ENCODE results near the gene MAP2K3. TPM values are rescaled to one million over a fixed set of nuclear protein-coding genes. Genes with fewer than 3 reads are reported as not detected.

MAP2K3 gene
- total RNA-seq, 1 experiment from 2014 or later = 42.1 TPM

DNA sequence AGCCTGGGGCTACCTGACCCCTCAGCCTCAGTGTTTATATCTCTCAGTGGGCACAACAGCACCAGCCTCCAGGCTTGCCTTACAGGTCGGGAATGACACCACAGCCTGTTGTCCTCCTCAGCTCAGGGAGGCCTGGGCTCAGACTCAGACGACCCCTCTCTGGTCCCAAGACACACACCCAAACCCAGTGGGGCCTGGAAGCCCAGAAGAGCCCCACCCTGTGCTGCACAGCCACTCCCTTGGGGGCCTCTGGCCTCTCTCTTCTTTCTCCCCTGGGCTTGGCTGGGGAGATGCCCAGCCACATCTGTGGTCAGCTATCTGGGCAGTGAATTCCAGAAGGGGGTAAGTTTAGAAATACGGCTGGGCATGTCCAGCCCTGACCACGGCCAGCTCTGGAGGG is 33.7 kb upstream of the MAP2K3 start:
- H3K36me3 ChIP-seq = no peaks in the 10 kb centered on the region
- H3K27me3 ChIP-seq = no peaks in the 10 kb centered on the region
- no peak overlapping the region for H3K4me3 ChIP-seq
- no peak for DNase-seq
- H3K9me3 ChIP-seq = no peaks in the 10 kb centered on the region

DNA sequence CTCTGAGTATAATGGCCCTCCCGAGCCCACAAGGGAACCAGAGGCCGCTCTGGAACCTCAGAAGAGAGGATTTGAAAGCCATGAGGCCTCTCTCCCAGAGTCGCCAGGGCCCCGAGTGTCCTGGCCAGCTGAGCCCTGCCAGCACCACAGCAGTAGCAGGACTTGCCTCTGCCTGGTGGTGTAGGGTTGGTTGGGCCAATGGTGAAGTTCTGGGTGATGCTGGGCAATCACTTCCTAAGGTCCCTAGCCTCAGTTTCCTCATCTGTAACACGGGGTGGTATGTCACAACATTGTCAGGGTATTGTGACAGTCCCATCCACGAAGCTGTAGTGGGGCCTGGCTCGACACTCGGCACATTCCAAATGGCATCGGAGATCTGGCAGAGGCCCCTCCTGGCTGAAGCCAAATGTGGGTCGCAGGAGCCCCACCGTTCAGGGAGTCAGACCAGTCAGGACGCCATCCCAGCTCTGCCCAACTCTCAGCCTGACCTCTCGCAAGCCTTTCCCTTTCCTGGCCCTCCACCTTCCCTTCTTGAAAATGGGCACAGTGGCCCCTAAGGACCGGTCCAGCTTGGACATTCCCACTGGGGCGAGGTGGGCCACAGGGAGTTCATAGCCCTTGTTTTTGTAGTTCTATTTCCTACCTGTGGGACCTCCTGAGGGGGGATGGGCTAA is 33.0 kb upstream of the MAP2K3 start:
- Histone ChIP-seq H3K4me3 (no peak overlapping the region), H3K27me3 (no peaks in the 10 kb centered on the region), H3K9me3 (no peaks in the 10 kb centered on the region), H3K36me3 (no peaks in the 10 kb centered on the region)
- no peak for DNase-seq

GRCh38 chr17:21252289-21252795 is 32.2 kb upstream of the MAP2K3 start:
- Histone ChIP-seq H3K27me3 (no peaks in the 10 kb centered on the region), H3K36me3 (no peaks in the 10 kb centered on the region), H3K4me3 (no peak overlapping the region), H3K9me3 (no peaks in the 10 kb centered on the region)
- no peak for DNase-seq

- no peaks in the 10 kb centered on the region for H3K27me3 ChIP-seq
- H3K9me3 ChIP-seq = no peaks in the 10 kb centered on the region
- peak within 1 kb of the TSS; percentile 39 for H3K4me3 ChIP-seq
- H3K36me3 ChIP-seq = no peaks in the 10 kb centered on the region
- peak; percentile 37 for DNase-seq
These were observed 31.5 kb upstream of the MAP2K3 start, which contains the start of gene NATD1 for GRCh38 chr17:21252796-21253645. Gene NATD1 (minus strand): TSS chr17:21253410. CDS start chr17:21253264, 146 bp downstream.

- no peak for DNase-seq
- Histone ChIP-seq H3K27me3 (no peaks in the 10 kb centered on the region), H3K4me3 (peak overlapping the region; percentile 39), H3K36me3 (no peaks in the 10 kb centered on the region), H3K9me3 (no peaks in the 10 kb centered on the region)
These were observed 30.7 kb upstream of the MAP2K3 start for GRCh38 chr17:21253646-21254441.

- no peak for DNase-seq
- no peaks in the 10 kb centered on the region for H3K9me3 ChIP-seq
- H3K27me3 ChIP-seq = no peaks in the 10 kb centered on the region
- H3K36me3 ChIP-seq = no peaks in the 10 kb centered on the region
- H3K4me3 ChIP-seq = no peak overlapping the region
These were observed 25.9 kb upstream of the MAP2K3 start for GRCh38 chr17:21258593-21258992.

DNA sequence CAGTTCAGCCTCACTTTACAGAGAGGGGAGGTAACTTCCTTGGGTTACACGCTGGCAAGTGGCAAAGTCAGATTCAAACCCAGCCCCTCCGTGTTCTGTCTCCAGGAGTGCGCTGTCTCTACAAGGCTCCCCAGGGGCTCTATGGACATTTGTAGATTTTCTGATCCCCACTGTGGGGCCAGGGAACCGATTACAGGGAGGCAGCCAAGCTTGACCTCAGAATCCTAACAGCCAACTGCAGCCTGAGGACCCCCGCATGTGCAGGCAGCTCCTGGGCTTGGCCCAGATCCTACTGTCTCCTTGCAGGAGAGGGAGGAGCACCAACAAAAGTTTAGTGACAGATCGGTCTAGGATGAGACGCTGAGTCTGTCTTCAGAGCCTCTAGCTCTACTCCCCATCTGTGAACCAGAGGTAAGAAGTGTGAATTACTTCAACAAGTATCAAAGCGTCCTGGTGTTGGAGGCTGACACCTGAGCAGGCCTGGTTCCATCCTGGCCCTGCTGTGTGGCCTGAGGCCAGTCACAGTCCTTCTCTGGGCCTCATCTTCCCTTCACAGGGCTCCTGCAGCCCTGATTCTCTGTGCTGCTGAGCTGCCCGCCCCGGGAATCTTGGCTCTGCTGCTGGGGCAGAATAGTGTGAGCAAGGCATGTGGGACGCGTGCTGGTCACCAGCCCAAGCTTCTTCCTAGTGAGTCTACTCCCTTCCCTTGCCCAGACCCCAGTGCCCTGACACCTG is 22.1 kb upstream of the MAP2K3 start:
- no peak for DNase-seq
- Histone ChIP-seq H3K27me3 (no peaks in the 10 kb centered on the region), H3K36me3 (no peaks in the 10 kb centered on the region), H3K9me3 (no peaks in the 10 kb centered on the region), H3K4me3 (no peak overlapping the region)

DNA sequence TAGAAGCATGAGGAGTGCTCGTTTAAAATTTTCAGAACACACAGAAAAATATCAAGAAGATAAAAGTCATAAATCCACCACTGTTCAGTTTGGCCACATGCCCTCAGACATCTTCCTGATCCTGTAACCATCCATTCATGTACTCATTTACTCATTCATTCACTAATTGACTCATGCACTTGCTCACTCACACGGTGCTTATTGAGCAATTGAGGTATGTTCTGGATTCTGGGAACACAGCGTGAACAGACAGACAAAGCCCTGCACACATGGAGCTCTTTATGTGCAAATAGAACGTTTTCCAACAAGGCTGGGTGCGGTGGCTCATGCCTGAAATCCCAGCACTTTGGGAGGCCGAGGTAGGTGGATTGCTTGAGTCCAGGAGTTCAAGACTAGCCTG is 21.1 kb upstream of the MAP2K3 start:
- no peaks in the 10 kb centered on the region for H3K27me3 ChIP-seq
- H3K36me3 ChIP-seq = no peaks in the 10 kb centered on the region
- no peaks in the 10 kb centered on the region for H3K9me3 ChIP-seq
- DNase-seq = no peak
- no peak overlapping the region for H3K4me3 ChIP-seq

GRCh38 chr17:21268596-21269188 is 15.8 kb upstream of the MAP2K3 start:
- no peak overlapping the region for H3K4me3 ChIP-seq
- no peaks in the 10 kb centered on the region for H3K27me3 ChIP-seq
- no peak for DNase-seq

GRCh38 chr17:21269394-21269793 is 15.1 kb upstream of the MAP2K3 start:
- no peaks in the 10 kb centered on the region for H3K9me3 ChIP-seq
- no peak for DNase-seq
- H3K4me3 ChIP-seq = no peak overlapping the region
- no peaks in the 10 kb centered on the region for H3K27me3 ChIP-seq
- no peaks in the 10 kb centered on the region for H3K36me3 ChIP-seq

More at GRCh38 chr17:21268596-21269188, 15.8 kb upstream of the MAP2K3 start:
- Histone ChIP-seq H3K36me3 (no peaks in the 10 kb centered on the region), H3K9me3 (no peaks in the 10 kb centered on the region)

DNA sequence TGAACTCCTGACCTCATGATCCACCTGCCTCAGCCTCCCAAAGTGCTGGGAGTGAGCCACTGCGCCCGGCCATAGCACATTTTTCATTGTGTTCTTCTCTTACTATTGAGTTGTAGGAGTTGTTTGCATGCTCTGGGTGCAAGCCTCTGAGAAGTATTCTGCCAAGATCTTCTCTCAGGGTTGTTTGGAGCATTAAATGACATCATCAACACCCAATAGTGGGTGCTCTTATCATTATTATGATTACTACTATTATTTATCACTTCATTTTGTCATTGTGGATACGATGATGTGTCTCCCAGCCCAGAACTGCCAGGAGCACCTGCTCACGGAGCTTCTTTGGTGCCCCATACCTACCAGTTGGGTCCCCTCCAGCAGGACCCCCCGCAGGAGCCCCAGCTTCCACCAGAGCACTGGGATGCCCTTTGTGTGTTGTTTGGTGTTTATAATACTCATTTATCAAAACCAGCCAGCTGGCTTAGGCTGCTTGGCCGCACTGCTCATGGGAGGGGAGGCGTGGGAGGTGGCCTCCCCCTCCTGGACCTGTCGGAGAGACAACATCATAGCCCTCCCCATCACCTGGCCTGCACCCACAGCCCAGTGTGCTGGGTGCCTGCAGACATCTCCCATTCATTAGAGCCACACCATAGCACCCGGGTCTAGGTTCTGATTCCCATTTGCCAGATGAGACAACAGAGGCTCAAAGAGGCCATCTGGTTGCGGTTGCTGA is 12.9 kb upstream of the MAP2K3 start:
- DNase-seq = no peak
- Histone ChIP-seq H3K27me3 (no peaks in the 10 kb centered on the region), H3K4me3 (no peak overlapping the region), H3K9me3 (no peaks in the 10 kb centered on the region), H3K36me3 (no peaks in the 10 kb centered on the region)

GRCh38 chr17:21272250-21272649 is 12.3 kb upstream of the MAP2K3 start:
- no peak overlapping the region for H3K4me3 ChIP-seq
- no peaks in the 10 kb centered on the region for H3K36me3 ChIP-seq
- no peak for DNase-seq
- no peaks in the 10 kb centered on the region for H3K27me3 ChIP-seq
- no peaks in the 10 kb centered on the region for H3K9me3 ChIP-seq

DNA sequence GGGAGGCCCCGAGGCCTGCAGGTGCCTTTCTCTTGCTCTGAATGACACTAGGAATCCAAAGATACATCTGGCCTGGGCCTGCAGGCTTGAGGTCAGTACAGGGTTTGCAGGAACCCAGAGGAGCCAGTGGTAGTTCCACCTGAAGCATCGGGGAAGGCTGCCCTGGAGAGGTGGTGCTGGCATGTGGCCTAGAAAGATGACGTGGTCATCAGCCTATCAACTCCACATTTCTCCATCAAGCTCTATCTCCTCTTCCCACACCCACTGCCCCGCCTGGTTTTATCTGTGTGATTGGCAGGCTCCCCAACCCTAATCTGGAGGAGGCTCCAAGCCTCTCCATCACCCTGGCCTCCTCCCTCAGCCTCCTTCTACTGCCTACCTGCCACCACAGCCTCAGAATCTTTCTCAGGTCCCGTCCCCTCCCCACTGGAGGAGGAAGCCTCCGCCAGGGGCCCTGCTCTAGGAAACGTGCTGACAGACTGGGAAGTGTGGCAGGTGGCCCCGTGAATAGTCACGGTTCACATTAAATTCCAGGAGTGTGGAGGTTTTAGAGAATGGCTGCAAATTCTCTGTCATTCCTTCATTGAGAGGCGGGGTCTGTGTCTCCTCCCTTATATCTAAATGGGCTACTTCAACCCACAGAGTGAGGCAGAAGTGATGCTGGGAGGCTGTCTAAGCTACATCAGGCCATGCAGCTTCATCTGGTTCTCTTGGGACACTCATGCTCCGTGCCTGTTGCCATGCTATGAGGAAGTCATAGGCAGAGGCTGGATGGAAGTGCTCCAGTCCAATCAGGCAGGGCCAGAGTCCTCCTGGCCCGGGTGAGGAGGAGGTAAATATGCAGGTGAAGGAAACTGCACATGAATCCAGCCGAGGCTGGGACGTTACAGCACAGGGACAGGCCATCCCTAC is 11.4 kb upstream of the MAP2K3 start:
- DNase-seq = no peak
- no peaks in the 10 kb centered on the region for H3K36me3 ChIP-seq
- no peaks in the 10 kb centered on the region for H3K27me3 ChIP-seq
- H3K9me3 ChIP-seq = no peaks in the 10 kb centered on the region
- H3K4me3 ChIP-seq = no peak overlapping the region

DNA sequence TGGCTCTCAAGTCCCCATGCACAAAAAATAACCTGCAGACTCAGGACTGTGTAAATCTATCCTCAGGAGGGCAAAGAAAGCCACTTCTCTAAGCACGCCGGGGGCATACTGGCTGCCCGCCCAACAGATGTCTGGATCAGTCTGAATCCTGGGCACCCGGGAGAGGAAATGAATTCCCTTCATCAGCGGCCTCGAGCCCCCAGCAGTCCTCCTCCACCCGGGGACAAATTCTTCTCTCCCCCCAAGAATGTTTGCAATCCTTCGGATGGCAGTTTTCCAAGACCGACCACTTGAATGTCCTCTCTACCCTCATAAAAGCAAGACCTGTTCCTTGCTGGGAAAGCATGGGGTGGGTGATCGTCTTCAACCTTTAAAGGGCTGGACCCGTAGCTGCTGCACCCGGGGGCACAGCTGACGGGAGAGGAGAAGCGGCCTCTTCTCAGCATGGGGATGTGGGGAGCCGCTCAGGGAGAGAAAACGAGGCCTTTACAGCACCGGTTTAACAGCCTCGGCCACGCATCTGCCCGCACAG is 9.4 kb upstream of the MAP2K3 start:
- DNase-seq = no peak
- H3K36me3 ChIP-seq = no peaks in the 10 kb centered on the region
- H3K4me3 ChIP-seq = peak overlapping the region; percentile 53
- H3K27me3 ChIP-seq = no peaks in the 10 kb centered on the region
- H3K9me3 ChIP-seq = no peaks in the 10 kb centered on the region
